ENCODE data around the gene NRM. TPM values are rescaled to one million over a fixed set of nuclear protein-coding genes. Genes with fewer than 3 reads are reported as not detected.
"Not testable (repeated sequence)": the region's sequence is repeated elsewhere in the genome, so short reads cannot be mapped to it uniquely, and the experiment has no call there.

Gene NRM
- total RNA-seq, 1 donor from 2014 or later: 1.8 TPM

DNA sequence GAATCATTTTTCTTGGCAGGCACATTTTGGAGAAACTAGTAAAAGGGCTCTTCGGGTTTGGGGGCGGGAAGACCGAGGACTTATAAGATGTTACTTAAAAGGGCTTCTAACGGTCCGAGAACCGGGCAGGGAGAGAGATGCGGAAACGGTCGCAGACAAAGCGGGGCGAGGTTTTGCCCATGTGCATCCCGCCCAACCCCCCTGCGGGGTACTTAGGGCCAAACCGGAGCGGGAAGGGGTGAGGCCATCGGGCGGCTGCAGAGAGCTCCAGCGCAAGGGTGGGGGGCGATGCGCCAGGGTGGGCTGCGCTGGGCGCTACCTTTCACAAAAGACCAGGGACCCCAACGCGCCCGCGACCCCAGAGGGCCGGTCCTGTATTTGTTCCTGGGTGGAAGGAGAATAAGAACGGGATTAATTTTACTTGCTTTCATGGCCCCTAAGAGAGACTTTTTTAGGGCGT lies 30.0 kb upstream of the NRM start:
- DNase-seq (ENCODE audit: low read depth in 2 of 2): peak in 1 of 2 donors; percentile 68

DNA sequence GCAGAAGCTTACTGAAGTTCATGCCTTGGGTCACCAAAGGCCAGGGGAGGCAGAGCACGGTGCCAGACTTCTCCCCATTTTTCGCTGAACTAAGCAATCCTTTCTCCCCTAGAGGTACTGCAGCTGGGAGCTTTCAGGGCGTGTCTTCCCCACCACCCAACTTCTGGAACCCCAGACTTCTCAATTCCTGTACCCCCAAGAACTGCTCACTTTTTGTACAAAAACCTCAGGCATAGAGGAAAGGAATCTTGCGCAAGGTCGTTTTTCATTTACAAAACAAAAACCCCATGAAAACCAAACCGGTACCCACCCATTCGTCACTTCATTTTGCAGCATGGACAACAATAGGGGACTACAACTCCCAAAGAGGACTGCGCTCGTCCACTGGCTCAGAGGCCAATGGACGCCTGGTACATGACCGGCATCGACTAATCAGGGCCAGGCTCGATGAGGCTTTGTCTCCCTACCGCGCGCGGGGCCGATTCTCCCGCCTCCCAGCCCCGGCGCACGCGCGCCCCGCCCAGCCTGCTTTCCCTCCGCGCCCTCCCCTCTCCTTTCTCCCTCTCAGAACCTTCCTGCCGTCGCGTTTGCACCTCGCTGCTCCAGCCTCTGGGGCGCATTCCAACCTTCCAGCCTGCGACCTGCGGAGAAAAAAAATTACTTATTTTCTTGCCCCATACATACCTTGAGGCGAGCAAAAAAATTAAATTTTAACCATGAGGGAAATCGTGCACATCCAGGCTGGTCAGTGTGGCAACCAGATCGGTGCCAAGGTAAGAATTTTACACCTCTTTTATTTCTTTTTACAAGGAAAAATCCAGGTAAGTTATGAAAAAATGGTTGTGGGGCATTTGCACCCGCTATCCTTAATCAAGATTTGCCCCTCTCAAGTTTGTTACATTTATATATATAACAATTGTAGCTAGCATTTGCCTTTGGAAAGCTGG lies 29.3 kb upstream of the NRM start, which contains the start of gene TUBB:
Gene TUBB (plus strand): TSS at position 562 of the 947 bp plus-strand sequence. CDS start 155 bp downstream, at position 717.
- peak; percentile 95 to 99 for DNase-seq (ENCODE audit: low read depth in 2 of 2)

DNA sequence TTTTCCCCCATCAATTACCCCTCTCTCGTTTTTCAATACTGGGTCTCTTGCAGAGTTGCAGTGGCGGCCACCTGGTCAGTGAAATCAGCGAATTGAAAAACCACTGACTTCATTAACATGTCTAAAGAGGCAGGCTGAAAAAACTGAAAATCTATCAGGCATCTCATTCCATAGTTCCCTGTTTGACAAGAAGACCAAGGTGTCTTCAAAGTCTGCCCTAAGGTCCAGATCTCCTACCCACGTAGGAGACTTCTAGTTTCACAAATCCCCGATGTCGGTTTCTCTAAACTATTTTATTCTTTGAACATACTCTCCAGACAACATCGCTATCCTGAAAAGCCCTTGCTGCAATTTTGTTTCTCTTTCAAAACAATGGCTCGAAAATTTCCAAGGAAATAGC lies 28.6 kb upstream of the NRM start:
- DNase-seq (ENCODE audit: low read depth in 2 of 2): no peak

DNA sequence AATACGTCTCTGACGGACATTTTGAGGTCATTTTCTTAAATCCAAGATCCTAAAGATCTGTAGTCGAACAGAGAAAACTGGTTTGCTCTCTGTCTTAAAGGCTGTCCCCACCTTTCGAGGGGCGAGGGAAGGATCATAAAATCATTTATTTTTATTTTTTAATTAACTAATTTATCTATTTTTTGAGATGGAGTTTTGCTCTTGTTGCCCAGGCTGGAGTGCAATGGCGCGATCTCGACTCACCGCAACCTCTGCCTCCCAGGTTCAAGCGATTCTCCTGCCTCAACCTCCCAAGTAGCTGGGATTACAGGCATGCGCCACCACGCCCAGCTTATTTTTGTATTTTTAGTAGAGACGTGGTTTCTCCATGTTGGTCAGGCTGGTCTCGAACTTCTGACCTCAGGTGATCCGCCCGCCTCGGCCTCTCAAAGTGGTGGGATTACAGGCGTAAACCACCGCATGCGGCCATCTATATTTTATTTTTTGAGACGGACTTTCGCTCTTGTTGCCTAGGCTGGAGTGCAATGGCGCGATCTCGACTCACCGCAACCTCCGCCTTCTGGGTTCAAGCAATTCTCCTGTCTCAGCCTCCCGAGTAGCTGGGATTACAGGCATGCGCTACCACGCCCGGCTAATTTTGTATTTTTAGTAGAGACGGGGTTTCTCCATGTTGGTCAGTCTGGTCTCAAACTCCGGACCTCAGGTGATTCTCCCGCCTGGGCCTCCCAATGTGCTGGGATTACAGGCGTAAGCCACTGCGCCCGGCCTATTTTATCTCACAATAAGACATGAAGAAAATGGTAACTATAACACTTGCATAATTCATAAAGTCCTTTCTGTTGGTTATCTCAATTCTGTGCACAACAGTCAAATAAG lies 27.3 kb upstream of the NRM start:
- not testable (repeated sequence) for DNase-seq (ENCODE audit: low read depth in 2 of 2)

DNA sequence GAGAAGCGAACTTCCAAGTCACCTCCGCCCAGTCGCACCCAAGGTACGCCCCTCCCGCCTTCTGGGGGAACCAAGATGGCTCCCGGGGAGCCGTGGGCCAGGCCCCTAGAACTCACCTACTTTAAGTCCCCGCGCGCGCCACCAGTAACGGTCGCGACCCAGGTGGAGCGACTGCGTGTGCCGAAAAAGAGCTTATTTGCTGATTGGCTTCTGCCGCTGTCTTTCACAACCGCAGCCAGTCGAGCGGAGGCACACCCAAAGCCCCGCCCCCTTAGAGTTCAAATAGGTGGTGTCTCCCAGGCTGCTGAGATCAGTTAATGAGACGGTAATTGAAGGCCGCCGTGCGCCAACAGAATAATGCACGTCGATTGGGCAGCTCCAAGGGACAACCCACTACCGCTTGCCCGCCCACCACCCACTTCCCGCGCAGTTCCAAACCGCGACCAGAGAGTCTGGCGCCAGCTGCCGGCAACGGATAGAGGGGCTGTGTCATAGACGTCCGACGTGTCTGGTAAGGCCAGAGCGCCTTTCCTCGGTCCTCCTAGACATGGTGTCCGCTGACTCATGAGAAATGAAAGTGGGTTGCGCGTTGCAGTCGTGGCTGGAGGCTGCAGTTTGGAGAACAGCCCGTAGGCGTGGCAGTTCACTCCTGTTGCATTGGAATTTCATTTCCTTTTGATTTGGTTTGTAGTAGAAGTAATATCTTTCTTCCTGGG lies 26.5 kb upstream of the NRM start, which contains the start of gene MDC1:
Gene MDC1 (minus strand): TSS at position 153 of the 716 bp plus-strand sequence. CDS start 2,106 bp downstream, outside the sequence.
- DNase-seq (ENCODE audit: low read depth in 2 of 2): peak; percentile 99 to 100

DNA sequence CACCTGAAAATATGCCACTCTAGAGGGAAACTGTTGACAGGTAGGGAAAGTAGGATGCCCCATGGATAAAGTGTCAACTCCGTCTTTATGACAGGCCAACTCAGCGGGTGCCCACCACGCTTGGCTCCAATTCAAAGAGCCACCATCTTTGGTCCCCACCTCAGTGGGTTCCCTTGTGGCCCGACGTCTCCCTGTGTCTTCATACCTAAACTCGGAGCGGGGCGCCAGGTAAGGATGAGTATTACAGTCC lies 26.0 kb upstream of the NRM start:
- DNase-seq (ENCODE audit: low read depth in 2 of 2): no peak

DNA sequence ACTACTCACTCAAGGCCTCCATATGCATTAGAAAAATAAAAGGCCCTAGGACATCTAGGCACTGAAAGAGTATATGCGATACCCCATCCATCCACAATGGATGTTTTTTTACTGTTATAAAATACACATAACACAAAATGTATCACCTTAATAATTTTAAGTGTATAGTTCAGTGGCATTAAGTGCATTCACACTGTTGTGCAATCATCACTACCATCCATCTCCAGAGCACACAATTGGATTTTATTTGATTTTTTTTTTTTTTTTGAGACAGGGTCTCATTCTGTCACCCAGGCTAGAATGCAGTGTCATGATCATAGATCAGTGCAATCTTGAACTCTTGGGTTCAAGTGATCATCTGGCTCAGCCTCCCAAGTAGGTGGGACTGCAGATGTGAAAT lies 23.5 kb upstream of the NRM start:
- DNase-seq (ENCODE audit: low read depth in 2 of 2): no peak

DNA sequence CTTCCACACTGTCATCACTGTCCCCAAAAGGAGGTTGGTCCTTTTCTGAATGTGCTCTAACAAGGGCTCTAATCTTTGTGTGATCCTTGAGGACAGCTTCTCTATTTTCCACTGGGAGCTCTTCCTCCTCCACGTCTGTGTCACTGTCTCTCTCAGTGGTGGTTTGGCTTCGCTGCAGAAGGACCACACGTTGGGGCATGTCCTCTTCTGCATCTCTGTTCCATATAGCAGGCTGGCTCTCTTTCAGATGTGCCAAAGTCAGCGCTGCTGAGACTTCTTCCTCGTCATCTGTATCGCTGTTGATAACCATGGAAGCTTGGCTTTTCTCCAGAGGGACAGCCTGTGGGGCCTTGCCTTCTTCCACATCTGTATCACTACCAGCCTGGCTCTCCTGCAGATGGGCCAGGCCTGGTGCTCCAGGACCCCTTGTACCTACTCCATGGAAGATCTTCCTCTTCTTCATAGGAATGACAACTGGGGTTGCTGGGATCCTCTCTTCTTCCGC lies 21.7 kb upstream of the NRM start:
- no peak for DNase-seq (ENCODE audit: low read depth in 2 of 2)

DNA sequence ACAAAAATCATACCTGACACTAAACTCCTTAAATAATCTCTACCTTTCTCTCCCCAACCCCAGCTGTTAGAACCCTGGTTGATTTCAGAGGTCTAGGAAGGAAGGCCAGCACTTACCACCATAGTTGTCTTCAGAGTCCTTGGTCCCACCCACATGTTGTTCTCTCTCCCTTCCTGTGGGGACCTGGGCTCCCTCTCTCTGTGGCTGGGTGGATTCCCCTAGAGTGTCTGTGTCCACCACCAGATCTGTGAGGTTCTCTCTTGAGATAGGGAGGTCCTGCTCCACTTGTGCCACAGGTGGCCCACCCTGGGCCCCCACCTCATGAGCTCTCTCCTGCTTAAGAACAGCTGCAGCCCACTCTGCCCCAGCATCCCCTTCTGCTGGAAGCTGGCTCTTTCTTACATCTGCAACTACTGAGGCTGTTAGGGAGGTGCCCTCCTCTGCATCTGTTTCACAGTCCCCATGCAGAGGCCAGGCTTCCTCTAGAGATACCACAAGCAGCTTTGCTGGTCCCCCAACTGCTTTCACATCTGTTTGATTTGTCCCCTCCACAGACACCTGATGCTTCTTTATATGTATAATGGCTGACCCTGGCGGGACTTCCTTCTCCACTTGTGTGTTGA lies 21.1 kb upstream of the NRM start:
- no peak for DNase-seq (ENCODE audit: low read depth in 2 of 2)

DNA sequence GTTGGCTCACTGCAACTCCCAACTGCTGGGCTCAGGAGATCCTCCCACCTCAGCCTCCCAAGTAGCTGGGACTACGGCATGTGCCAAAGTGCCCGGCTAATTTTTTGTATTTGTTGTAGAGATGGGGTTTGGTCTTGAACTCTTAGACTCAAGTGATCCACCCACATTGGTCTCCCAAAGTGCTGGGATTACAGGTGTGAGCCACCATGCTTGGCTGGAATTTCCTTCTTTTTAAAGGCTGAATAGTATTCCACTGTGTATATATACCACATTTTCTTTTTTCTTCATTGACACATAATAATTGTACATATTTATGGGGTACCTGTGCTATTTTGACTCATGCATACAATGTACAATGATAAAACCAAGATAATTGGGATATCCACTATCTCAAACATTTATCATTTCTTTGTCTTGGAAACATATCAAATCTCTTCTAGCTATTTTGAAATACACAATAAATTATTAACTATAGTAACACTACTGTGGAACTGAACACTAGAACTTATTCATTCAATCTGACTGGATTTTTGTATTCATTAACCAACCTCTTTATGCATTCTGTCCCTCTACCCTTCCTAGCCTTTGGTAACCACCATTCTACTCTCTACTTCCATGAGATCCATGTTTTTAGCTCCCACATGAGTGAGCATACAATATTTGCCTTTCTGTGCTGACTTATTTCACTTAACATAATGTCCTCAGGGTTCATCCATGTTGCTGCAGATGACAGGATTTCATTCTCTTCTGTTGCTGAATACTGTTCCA lies 18.5 kb upstream of the NRM start:
- DNase-seq (ENCODE audit: low read depth in 2 of 2): no peak

DNA sequence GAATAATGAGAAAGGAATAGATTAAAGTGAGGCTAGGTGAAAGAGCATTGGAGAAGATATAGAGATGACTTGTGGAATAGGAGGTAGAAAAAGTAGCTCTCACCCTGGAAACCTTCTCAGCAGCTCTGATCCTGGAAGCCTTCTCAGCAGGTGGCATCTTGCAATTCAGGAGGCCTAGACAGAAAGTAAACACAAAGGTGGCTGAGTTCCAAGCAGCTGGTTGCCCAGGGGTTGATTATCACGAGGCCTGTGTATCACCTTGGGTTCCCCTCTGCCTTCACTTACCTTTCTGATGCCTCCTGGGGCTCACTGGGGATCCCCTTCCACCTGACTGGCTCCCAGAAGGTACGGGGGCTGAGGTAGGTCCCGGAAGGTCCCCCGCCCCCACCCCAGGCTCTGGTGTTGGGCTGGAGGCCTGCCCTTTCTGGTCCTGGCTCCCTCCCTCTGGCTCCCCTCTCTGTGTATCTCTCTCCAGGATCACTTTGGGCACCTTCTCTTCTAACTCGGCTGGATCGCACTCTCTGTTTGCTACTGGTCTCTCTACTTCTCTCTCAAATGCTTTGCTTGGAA lies 16.6 kb upstream of the NRM start:
- DNase-seq (ENCODE audit: low read depth in 2 of 2): no peak

DNA sequence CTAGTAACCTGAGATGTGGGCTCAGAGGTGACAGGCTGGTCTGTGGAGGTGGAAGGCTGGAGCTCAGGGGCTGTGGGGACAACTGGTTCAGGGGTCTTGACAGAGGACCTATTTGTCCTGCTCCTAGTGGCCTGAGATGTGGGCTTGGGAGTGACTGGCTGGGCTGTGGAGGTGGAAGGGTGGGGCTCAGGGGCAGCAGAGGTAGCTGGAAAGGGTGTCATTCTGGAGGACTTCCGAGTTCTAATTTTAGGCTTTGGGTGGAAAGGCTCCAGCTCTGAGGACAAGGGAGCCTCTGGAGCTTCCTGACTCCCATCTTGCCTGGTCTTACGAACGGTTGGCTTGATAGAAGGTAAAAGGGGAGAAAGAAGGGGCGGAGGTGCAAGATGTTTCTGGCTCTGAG lies 14.8 kb upstream of the NRM start:
- DNase-seq (ENCODE audit: low read depth in 2 of 2): no peak

DNA sequence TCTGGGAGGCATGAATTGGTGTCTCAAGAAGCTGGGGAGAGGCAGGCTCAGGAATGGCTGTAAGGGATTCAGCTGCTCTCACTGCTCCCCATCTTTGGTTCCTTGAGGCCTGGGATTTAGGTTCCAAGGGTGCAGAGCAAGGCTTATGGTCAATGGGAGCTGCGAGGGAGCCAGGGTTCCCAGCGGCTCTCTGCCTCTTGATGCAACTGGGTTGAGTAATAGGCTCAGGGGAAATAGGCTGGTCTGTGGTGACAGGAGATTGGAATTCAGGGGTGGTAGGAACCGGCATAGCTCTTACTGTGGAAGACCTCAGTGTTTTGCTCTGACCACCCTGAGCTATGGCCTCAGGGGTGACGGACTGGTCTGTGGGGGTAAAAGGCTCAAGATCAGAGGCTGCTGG lies 13.0 kb upstream of the NRM start:
- no peak for DNase-seq (ENCODE audit: low read depth in 2 of 2)

DNA sequence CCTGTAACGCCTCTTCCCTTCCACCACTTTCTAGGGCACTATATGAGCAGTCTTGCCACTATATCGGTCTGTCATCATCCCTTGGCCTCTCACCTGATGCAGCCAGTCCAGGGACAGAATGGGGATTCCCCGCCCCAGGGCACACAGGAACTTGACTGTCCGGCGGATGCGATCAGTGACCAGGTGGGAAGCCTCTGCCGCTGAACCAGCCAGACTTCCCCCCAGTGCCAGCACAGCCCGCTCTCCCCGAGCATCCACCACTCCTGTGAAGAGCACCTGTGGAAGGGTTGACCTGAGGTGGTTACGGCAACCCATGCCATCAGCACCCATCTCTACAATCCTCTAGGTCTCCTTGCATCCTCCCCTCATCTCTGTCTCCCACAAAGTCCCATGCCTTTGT lies 12.2 kb upstream of the NRM start:
- no peak for DNase-seq (ENCODE audit: low read depth in 2 of 2)

DNA sequence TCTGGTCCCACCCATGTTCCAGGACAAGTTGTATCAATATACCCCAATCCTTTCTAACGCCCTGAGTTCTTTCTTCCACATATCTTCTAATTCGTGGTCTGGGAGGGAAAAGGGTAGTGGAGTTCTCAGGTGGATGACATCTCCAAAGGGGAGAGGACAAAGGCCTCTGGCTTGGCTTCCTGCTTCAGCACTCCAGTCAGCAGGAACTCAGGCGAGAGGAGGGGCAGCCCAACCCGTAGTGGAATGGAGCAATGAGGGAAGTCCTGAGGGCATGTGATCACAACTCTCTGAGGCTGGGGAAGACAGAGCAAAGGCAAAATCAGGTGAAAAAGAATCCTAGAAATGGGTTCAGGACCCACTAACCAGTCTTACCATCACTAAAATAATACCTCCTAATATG lies 9.6 kb upstream of the NRM start:
- DNase-seq (ENCODE audit: low read depth in 2 of 2): no peak

DNA sequence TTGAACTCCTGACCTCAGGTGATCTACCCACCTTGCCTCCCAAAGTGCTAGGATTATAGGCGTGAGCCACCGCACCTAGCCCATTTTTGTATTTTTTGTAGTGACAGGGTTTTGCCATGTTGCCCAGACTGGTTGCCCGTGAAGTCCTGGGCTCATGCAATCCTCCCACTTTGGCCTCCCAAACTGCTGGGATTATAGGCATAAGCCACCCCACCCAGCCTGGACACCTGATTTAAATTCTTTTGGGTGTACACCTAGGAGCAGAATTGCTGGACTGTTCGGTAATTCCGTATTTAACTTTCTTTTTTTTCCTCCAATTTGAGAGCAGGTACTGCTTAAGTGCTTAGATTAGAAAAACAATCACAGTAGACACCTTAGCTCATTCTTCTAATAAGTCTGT lies 5.6 kb upstream of the NRM start:
- no peak for DNase-seq (ENCODE audit: low read depth in 2 of 2)

DNA sequence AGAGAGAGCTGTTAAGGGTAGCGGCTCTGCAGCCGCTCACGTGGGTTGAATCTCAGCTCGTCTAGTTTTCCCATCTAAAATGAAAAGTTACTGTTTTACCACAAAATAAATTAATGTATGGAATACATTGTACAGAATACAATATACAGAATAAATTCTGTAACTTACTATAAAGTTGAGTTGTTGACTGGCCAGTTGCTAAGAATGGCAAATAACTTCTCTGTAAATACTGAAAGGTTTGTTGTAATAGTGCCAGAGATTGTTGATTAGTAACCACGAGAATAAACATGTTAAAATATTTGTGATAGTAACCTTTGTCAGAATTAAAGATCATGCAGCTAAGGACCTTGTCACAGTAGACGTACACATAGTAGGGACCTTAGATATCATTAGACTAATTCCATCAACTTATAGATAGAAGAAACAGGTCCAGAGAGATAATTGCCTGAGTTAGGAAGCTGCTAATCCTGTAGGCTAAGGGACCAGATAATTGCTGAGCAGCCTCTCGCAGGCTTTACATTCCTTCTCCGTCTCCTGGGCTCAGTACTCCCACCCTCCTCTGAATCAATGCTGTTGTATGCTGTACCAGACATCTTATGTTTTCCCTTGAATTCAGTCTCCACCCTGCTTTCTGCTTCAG lies 544 bp upstream of the NRM start:
- DNase-seq (ENCODE audit: low read depth in 2 of 2): no peak

DNA sequence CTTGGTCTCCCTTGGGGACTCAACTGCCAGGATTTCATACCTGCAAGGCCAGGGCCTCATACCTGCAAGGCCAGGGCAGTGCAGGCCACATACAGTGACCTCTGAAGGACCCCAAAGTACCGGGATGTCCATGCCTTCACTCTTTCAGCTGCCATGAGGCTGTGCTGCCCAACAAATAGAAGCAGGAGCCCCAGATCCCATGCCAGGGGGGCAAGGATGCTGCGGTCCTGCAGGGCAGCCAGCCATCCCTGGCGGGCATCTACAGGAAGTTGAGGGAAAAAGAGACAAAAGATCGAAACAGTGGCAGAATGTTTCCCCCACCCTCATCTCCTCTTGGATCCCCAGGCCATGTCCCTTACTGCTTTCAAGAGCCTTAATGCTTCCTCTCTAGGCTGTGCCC lies 799 bp downstream of the NRM start:
- no peak for DNase-seq (ENCODE audit: low read depth in 2 of 2)

Data from dermis microvascular lymphatic vessel endothelial cell (primary cell).